Liver (tissue), 9 donors: ENCODE data around the gene ZNF280D. TPM values are rescaled to one million over a fixed set of nuclear protein-coding genes. Genes with fewer than 3 reads are reported as not detected.

Source experiments
- DNase-seq: peaks from one replicate; pipeline ENCODE4 v3.0.0-alpha.2; 2017; ENCODE audit warnings: low spot score
- H3K27ac ChIP-seq, 2 donors: one replicate each; pipeline ENCODE4 v1.7.0; 2013; ENCODE audit warnings: inconsistent platforms in 2 of 2, low read length in 2 of 2, control low read depth in 1 of 2, low read depth in 1 of 2, mild to moderate bottlenecking in 1 of 2
- H3K27me3 ChIP-seq, 4 donors: one replicate each; pipeline versions ENCODE4 v1.6.1 to v1.7.0; 2013; ENCODE audit warnings: low read length in 3 of 4, inconsistent platforms in 1 of 4, mild to moderate bottlenecking in 1 of 4, moderate library complexity in 1 of 4; ENCODE audit not compliant: control insufficient read depth in 4 of 4, insufficient read depth in 4 of 4
- H3K36me3 ChIP-seq, 4 donors: one replicate each; pipeline versions ENCODE4 v1.6.1 to v1.7.0; 2013; ENCODE audit warnings: low read length in 3 of 4, mild to moderate bottlenecking in 3 of 4, low read depth in 1 of 4, moderate library complexity in 1 of 4; ENCODE audit not compliant: control insufficient read depth in 4 of 4, insufficient read depth in 3 of 4
- H3K4me1 ChIP-seq, 4 donors: one replicate each; pipeline versions ENCODE4 v1.6.1 to v1.7.0; 2013; ENCODE audit warnings: low read length in 3 of 4, mild to moderate bottlenecking in 3 of 4, moderate library complexity in 1 of 4; ENCODE audit not compliant: control insufficient read depth in 4 of 4, insufficient read depth in 4 of 4
- H3K4me3 ChIP-seq, 3 donors: one replicate each; pipeline versions ENCODE4 v1.6.1 to v1.7.0; 2013; ENCODE audit warnings: low read length in 3 of 3, control low read depth in 1 of 3, low read depth in 1 of 3, mild to moderate bottlenecking in 1 of 3
- H3K9ac ChIP-seq, 2 donors: one replicate each; pipeline ENCODE4 v1.7.0; 2013; ENCODE audit warnings: low read length in 2 of 2, mild to moderate bottlenecking in 2 of 2, moderate library complexity in 2 of 2, control low read depth in 1 of 2, low read depth in 1 of 2
- H3K9me3 ChIP-seq, 4 donors: one replicate each; pipeline versions ENCODE4 v1.6.1 to v1.7.0; 2013; ENCODE audit warnings: low read length in 3 of 4; ENCODE audit not compliant: control insufficient read depth in 4 of 4
- CTCF ChIP-seq: fragments of 150-350 bp; IDR thresholded peaks from 2 replicates; pipeline ENCODE4 v1.5.1; 2017; ENCODE audit warnings: improper control_type of control experiment, low read depth, low read length; ENCODE audit not compliant: missing input control
- EGR1 ChIP-seq, 2 donors: IDR thresholded peaks; 2 replicates each; pipeline ENCODE4 v1.6.1; 2016 to 2018; ENCODE audit warnings: antibody characterized with exemption in 2 of 2, low read depth in 2 of 2
- FOXA1 ChIP-seq: IDR thresholded peaks from 2 replicates; pipeline ENCODE4 v1.6.1; 2016; ENCODE audit warnings: antibody characterized with exemption
- FOXA2 ChIP-seq: IDR thresholded peaks from 2 replicates; pipeline ENCODE4 v1.6.1; 2016; ENCODE audit warnings: antibody characterized with exemption
- GABPA ChIP-seq, 2 donors: IDR thresholded peaks in 1 of 2; conservative IDR thresholded peaks in 1 of 2; 2 replicates each; pipeline ENCODE4 v1.6.1; 2016; ENCODE audit warnings: antibody characterized with exemption in 2 of 2, mild to moderate bottlenecking in 1 of 2, moderate library complexity in 1 of 2
- HNF4A ChIP-seq, 2 donors: conservative IDR thresholded peaks; 2 replicates each; pipeline ENCODE4 v1.6.1; 2016; ENCODE audit warnings: antibody characterized with exemption in 2 of 2, mild to moderate bottlenecking in 2 of 2
- JUND ChIP-seq, 2 donors: IDR thresholded peaks; 2 replicates each; pipeline ENCODE4 v1.6.1; 2016; ENCODE audit warnings: antibody characterized with exemption in 2 of 2
- MAX ChIP-seq: IDR thresholded peaks from 2 replicates; pipeline ENCODE4 v1.6.1; 2016; ENCODE audit warnings: antibody characterized with exemption
- NR2F2 ChIP-seq: IDR thresholded peaks from 2 replicates; pipeline ENCODE4 v1.6.1; 2016; ENCODE audit warnings: antibody characterized with exemption
- TAF1 ChIP-seq: conservative IDR thresholded peaks from 2 replicates; pipeline ENCODE4 v1.6.1; 2016; ENCODE audit warnings: antibody characterized with exemption, mild to moderate bottlenecking
- YY1 ChIP-seq: IDR thresholded peaks from 2 replicates; pipeline ENCODE4 v1.6.1; 2016; ENCODE audit warnings: antibody characterized with exemption, mild to moderate bottlenecking
- WGBS: extraction: QIAGEN DNeasy Blood & Tissue Kit; methylation state at CpG from one replicate; pipeline ENCODE4 v1.1.7; 2013; 5-methylcytosine and 5-hydroxymethylcytosine counted together
- polyA plus RNA-seq, 2 donors: library from polyadenylated mRNA; stranded (reverse) in 1 of 2; unstranded in 1 of 2; fragments of 200-250 nt in 1 of 2; fragments of >200 nt in 1 of 2; fragmentation: Nextera tagmentation in 1 of 2; extraction: Ambion mirVana in 1 of 2; gene quantifications; one replicate each; pipeline versions ENCODE4 v1.2.1 to v1.2.3, GENCODE V29; 2013 to 2015
- total RNA-seq, 2 donors: library from RNA; depleted of rRNA; stranded (reverse); fragments of >200 nt; gene quantifications; one replicate each; pipeline ENCODE4 v1.2.3, GENCODE V29; 2014
- TF ChIP-seq, protein P1 (sequence below): IDR thresholded peaks from 2 replicates; pipeline ENCODE4 v1.6.1; 2016; ENCODE audit warnings: antibody characterized with exemption
- donor health status: healthy.
- donor health status: healthy.
- donor health status: healthy.
- donor health status: healthy.
- donor health status: healthy.

ZNF280D gene
- total and polyA plus RNA-seq, 4 donors, result 5.2 to 32.6 (median 18.9) TPM

GRCh38 chr15:56723787-56724186 lies 9.5 kb downstream of the ZNF280D start:
- H3K9me3 ChIP-seq, result no peaks in the 10 kb centered on the region
- no peak overlapping the region for H3K9ac ChIP-seq
- H3K4me3 ChIP-seq, result no peak overlapping the region
- no peak overlapping the region for H3K27ac ChIP-seq
- DNase-seq, result no peak
- peaks cover 0 to 7% (median 2%) of the 10 kb centered on the region in 4 donors for H3K4me1 ChIP-seq
- 88% methylated on average over 4 of the region's 4 CpGs for WGBS
- no peak for TF ChIP-seq FOXA2
- TF ChIP-seq, protein P1, sequence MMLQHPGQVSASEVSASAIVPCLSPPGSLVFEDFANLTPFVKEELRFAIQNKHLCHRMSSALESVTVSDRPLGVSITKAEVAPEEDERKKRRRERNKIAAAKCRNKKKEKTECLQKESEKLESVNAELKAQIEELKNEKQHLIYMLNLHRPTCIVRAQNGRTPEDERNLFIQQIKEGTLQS, result no peak
- no peak for TF ChIP-seq NR2F2
- no peak for TF ChIP-seq GABPA (IDR thresholded peaks at IDR 0.05 in 1 of 2, conservative IDR thresholded peaks at IDR 0.05 in 1 of 2)
- TF ChIP-seq MAX, result no peak
- no peak for TF ChIP-seq TAF1
- no peaks in the 10 kb centered on the region for H3K27me3 ChIP-seq
- H3K36me3 ChIP-seq, result peaks cover 0 to 2% (median under 1%) of the 10 kb centered on the region in 4 donors

- Histone ChIP-seq H3K9ac (no peak overlapping the region), H3K27ac (no peak overlapping the region), H3K27me3 (no peaks in the 10 kb centered on the region), H3K36me3 (peaks cover 0 to 2% (median under 1%) of the 10 kb centered on the region in 4 donors), H3K4me3 (no peak overlapping the region), H3K9me3 (no peaks in the 10 kb centered on the region), H3K4me1 (peaks cover 0 to 3% (median under 1%) of the 10 kb centered on the region in 4 donors)
- TF ChIP-seq CTCF (no peak), EGR1 (IDR thresholded peaks at IDR 0.05; ENCODE audit: low read depth in 2 of 2) (no peak), YY1 (no peak), JUND (IDR thresholded peaks at IDR 0.05) (no peak), TAF1 (no peak), HNF4A (conservative IDR thresholded peaks at IDR 0.05) (no peak), FOXA1 (no peak), MAX (no peak)
- TF ChIP-seq, protein P1, result no peak
- DNase-seq, result no peak
- WGBS, result 96% methylated on average over 3 of the region's 3 CpGs
Observed at GRCh38 chr15:56719774-56720555, 13.3 kb downstream of the ZNF280D start.

DNA sequence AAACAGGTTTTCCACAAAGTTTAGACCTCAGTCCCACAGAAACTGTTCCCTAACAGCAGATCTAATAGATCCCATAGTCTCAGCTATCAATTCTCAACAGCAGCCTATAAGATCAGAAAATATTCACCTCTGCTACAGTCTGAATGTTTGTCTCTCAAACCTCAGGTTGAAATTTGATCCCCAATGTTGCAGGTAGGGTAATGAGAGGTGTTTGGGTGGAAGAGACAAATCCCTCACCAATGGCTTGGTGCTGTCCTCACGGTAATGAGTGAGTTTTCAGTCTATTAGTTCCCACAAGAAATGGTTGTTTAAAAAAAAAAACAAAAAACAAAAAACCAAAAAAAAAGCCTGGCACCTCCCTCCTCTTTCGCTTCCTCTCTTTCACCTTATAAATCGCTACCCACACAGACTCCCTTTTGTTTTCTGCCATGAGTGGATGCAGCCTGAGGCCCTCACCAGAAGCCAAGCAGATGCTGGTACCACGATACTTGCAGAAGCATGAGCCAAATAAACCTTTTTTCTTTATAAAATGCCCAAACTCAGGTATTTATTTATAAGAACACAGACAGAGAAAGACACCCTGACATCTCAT lies 14.2 kb downstream of the ZNF280D start:
- Histone ChIP-seq H3K27me3 (no peaks in the 10 kb centered on the region), H3K27ac (no peak overlapping the region), H3K36me3 (peaks cover 0 to 2% (median 0%) of the 10 kb centered on the region in 4 donors), H3K4me3 (no peak overlapping the region), H3K9ac (no peak overlapping the region), H3K9me3 (no peaks in the 10 kb centered on the region), H3K4me1 (peaks cover 0 to 3% (median under 1%) of the 10 kb centered on the region in 4 donors)
- TF ChIP-seq MAX, result no peak
- whole genome bisulfite sequencing, result 93% methylated on average over 4 of the region's 4 CpGs
- DNase-seq, result no peak
